NK-92 (cell line): ENCODE data around the gene CCL19.

Source experiments
- DNase-seq: peaks from one replicate; lab custom pipeline; 2025; ENCODE audit not compliant: unreplicated experiment; lab: John Stamatoyannopoulos, UW

CCL19 gene

DNA sequence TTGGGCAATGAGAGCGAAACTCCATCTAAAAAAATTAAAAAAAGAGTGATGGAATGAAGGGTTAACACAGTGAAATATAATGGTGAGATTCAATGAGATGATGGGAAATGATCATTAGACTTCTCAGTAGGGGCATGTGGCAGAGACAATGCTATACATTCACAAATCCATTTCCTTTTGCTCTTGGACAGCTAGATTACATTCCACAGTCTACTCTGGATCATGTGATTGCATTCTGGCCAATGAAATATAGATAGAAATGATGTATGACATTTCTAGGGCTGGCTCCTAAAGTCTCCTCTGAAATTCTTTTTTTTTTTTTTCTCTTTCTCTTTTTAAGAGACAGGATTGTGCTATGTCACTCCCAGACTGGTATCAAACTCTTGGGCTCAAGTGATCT, 48.4 kb downstream of the CCL19 start:
- DNase-seq = no peak
